ENCODE data around the gene FAM216A. TPM values are rescaled to one million over a fixed set of nuclear protein-coding genes. Genes with fewer than 3 reads are reported as not detected.
"Not testable (repeated sequence)": the region's sequence is repeated elsewhere in the genome, so short reads cannot be mapped to it uniquely, and the experiment has no call there.

Gene FAM216A
- total RNA-seq, 1 experiment from 2014 or later: 32.5 TPM

DNA sequence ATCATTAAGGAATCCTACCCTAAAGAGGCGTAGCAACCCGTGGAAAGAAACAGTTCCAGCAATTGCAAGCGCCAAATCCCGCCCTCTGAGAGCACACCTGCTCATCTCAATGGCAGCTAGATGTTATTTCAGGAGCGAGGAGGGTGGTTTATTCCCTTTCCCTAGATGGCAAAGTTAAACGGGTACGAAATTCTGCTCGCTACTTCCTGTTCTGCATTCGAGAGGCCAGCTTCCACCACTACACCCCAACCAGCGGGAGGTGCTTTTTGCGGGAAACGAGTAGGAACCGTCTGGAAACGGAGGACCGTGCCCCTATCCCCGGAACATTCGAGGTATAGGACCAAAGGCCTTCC, 32.7 kb downstream of the FAM216A start:
- peak; percentile 67 for DNase-seq (ENCODE audit: low read depth)

DNA sequence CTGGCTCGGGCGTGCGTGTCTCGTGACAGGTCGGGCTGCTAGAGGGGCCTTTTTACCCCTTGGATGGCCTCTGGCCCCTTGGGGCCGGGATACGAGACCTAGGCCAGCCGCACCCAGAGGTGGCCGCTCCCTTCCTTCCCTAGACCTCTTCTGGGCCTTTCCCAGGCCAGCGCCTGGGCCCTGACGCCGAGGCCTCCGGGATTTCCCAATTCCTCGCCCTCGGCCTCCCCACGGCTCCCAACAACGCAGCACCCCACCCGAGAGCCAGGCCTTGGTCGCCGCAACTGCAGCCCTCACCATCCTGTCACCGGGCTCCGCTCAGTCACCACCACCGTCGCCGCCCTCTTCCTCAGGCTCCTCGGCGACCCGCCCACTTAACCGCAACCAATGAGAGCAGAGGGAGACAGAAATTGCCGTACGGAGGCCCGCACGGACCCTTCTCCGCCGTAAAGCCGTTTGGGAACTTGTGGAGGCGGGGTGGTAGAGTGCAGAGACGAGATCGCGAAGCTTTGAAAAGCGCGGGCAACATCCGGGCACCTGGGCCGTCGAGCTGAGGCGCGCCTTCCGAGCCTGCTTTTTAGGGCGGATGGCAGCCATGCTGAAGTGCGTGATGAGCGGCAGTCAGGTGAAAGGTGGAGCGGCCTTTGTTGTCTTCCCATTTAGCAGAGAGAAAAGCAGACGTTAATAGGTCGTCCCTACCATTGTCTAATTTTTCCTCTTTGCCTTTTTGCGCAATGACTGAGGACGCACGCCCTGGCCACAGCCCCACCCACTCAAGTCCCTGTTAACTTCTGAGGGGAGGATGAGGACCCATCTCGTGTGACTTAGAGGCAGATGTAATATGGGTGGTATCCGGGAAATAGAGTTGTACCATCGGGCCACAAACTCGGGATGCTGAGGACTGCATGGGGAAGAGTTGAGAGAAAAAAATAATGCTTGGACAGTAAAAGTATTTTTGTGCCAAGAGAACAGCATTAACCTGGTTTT, 33.4 kb downstream of the FAM216A start, which contains the start of the genes RAD9B and VPS29:
RAD9B (plus strand) TSS at position 580 of the 987 bp plus-strand sequence; CDS start at position 587, 7 bp downstream.
VPS29 (minus strand) TSS at position 360 of the 987 bp plus-strand sequence; CDS start at position 300, 60 bp downstream.
- peak; percentile 98 for DNase-seq (ENCODE audit: low read depth)

DNA sequence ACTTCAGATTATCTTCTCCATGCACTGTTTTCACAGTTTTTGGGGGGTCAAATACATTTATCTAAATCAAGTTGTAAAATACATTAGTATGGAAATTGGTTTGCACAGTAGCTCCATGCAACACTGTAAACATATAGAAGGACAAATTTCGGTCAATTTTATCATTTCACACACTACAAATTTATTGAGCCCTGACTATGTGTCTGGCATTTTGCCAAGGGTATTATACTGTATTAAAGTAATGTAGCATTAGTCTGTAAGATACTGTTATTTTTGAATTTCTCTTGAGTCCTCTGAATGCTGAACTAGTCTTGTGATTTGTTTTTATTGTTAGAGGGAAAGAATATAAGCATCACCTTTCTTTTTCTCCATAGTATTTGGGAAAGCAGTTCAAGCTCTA, 34.8 kb downstream of the FAM216A start:
- no peak for DNase-seq (ENCODE audit: low read depth)

DNA sequence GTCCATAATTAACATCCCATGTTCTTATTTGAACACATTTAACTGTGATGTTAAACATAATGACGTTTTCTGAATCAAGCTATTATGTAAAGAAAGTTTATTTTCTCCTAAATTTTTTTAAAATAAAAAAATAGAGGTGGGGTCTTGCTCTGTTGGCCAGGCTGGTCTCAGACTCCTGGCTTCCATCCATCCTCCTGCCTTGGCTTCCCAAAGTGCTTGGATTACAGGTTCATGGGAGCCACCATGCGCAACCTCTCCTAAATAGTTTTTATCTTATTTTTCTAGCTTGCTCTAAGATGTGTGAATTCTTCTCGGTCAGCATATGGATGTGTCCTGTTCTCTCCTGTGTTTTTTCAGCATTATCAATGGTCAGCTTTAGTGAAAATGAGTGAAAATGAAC, 36.7 kb downstream of the FAM216A start:
- no peak for DNase-seq (ENCODE audit: low read depth)

DNA sequence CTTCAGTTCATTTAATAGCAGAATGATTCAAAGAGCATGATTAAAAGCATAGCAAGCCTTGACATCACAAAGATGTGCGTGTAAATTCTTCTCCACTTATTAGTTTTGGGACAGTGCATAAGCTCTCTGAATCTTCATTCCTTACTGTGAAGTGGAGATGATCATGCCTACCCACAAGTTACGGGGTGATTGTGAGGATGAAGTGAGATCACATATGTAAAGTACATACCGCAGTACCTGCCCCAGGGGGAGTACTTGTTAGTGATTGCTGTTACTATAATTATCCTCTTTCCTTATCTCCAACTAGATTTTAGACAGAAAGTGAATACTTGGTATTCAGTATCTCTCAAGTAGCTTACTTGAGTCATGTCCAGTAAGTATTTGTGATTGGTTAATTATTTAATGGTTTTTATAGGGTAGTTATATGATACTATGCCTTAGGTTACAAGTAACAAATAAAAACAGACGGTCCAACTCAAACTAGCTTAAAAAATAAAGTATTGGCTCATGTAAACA, 39.5 kb downstream of the FAM216A start:
- DNase-seq (ENCODE audit: low read depth): no peak

DNA sequence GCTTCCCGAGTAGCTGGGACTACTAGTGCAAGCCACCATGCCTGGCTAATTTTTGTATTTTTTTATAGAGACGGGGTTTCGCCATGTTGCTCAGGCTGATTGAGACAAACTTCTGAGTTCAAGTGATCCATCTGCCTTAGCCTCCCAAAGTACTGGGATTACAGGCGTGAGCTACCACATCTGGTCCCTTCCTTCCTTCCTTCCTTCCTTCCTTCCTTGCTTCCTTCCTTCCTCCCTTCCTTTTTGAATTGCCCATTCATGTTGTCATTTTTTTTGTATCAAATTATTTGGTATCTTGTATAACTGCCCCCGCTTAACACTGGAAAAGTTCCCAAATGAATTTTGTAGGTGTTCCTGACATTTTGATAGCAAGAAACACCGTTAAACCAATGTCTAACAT, 45.2 kb downstream of the FAM216A start:
- no peak for DNase-seq (ENCODE audit: low read depth)

DNA sequence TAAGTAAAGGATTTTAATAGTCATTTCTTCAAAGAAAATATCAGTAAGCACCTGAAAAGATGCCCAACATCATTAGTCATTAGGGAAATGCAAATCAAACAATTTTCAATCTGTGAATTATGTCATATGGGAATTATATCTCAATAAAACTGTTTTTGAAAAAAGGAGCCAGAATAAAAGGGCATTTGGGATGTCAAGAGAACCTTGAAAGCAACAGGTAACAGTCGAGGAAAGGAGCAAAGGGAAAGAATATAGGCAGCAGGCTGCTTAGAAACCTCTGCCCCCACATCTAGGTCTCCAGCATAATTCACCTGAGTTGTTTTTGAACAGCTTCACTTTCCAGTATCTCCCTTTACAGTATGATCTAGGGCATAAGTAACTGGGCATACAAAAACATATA, 45.7 kb downstream of the FAM216A start:
- no peak for DNase-seq (ENCODE audit: low read depth)

DNA sequence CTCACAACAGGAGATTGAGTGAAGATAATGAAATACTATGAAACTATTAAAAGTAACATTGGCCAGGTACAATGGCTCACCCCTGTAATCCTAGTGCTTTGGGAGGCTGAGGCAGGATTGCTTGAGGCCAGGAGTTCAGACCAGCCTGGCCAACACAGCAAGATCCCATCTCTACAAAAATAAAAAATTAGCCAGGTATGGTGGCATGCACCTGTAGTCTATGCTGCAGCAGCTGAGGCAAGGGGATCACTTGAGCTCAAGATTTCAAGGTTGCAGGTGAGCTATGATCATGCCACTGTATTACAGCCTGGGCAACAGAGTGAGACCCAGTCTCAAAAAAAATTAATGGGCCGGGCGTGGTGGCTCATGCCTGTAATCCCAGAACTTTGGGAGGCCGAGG, 48.4 kb downstream of the FAM216A start:
- DNase-seq (ENCODE audit: low read depth): no peak

DNA sequence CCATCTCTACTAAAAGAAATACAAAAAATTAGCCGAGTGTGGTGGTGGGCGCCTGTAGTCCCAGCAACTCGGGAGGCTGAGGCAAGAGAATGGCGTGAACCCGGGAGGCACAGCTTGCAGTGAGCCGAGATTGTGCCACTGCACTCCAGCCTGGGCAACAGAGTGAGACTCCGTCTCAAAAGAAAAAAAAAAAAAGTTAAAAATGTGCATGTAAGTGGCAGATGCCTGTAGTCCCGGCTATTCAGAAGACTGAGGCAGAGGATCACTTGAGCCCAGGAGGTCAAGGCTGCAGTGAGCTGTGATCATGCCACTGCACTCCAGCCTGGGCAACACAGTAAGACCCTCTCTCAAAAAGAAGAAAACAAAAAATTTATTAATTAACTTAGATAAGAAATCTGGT, 49.4 kb downstream of the FAM216A start:
- DNase-seq (ENCODE audit: low read depth): not testable (repeated sequence)

DNA sequence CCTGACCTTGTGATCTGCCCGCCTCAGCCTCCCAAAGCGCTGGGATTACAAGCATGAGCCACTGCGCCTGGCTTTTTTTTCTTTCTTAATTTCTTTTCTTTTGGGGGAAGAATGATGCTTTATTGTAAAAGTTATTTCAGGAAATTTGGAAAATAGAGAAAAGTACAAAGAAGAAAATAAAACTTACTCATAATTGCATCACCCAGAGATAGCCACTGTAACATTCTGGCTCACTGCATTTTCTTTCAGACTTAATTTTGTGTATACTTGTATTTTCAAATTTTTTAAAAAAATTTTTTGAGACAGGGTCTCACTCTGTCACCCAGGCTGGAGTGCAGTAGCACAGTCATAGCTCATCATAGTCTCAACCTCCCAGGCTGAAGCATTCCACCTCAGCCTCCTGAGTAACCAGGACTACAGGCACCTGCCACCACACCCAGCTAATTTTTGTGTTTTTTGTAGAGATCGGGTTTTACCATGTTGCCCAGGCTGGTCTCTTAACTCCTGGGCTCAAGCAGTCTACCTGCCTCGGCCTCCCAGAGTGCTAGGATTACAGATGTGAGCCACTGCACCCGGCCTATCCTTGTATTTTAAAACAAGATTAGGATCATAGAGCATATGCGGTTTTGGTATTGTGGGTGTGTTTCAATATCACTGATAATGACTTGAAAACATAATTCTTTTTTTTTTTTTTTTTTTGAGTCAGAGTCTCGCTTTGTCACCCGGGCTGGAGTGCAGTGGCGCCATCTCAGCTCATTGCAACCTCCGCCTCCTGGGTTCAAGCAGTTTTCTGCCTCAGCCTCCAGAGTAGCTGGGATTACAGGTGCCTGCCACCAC, 52.4 kb downstream of the FAM216A start:
- not testable (repeated sequence) for DNase-seq (ENCODE audit: low read depth)

DNA sequence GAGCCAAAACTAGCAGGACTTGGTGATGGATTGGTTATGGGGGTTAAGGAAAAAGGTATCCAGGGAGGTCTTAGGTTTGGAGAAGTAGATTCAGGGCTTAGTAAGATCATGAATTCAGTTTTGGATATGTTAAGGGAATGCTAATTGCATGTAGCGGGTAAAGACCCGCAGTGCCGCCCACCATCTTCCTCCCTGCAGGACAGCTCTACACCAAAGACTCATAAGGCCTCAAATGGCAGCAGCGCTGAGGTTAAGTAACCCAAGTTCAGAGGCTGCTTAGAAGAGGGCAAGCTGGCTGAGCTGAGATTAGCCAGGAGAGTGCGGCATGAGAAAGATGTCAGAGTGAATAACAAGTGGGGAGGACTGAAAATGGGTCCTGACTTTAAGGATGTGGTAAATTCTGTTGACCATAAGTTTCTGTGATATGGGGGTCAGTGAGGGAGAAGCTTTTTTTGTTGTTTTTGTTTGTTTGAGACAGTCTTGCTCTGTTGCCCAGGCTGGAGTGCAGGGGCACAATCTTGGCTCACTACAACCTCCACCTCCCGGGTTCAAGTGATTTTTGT, 59.7 kb downstream of the FAM216A start:
- DNase-seq (ENCODE audit: low read depth): no peak

DNA sequence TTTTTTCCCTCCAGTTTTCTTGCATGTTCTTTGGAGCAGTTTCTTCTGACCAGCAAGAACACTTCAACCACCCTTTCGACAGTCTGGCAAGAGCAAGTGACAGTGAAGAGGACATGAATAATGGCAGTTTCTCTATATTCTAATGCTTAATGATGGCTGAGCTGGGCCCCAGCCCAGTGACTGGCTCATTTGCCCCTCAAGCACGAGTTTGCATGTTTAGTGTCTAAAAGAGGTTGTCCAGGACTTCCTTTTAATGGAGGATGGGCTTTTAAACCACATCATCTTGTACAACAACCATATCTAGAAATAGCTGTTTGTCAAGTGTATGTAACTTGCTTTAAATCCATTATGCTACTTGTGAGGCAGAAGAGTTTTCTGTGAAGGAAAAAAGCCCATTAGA, 61.9 kb downstream of the FAM216A start:
- DNase-seq (ENCODE audit: low read depth): no peak

DNA sequence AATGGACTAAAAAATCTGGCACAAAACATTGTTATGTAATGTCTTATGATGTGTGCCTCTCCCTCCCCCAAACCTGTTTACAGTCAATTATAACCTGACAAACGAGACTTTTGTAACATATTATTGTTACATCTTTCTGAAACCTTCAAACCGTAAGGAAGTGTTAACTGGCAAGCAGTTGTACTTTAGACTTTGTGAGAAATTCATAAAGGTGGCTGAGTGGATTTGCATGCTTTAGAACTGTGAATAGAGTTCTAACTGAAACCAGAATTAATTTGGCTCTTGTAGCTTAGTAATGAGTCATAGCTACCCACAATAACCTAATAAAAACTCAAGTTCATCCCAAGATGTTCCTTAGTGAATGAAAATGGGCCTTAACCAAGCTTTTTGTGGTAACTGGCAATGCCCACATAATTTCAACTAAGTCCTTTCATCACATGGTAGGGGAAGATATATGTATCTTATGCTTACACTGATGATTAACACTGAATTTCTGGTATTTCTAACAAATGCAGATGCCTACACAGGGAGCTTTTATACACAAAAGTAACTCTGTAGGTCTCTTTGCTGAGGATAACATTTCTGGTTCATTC, 63.2 kb downstream of the FAM216A start:
- DNase-seq (ENCODE audit: low read depth): peak; percentile 38

DNA sequence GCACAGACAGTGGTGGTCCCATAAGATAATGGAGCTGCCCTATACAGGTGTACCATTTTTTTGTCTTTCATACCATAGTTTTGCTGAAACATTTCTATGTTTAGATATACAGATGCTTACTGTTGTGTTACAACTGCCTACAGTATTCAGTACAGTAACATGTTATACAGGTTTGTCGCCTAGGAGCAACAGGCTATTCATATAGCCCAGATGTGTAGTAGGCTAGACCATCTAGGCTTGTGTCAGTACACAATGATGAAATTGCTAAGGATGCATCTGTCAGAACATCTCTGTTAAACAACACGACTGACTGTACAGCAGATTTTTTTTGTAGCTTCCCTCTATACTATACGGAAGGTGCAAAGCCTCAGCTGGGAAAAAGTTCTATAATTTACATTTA, 64.0 kb downstream of the FAM216A start:
- no peak for DNase-seq (ENCODE audit: low read depth)

DNA sequence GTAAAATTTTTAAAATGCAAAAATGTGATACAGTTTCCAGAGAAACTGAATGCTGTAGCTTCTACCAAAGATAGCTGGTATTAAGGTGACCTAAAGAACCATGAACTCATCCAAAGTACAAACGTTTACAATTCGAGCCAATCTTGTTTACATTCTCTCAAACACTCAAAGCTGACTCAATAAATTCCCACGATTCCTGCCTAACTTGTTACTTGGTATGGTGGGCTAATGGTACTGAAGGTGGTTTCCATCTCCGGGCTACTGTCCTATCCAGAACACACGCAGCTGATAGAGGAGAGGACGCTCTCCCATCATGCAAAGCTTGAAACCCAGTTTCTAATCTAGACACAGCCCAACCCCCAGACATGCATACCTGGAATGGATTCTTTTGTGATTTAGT, 65.0 kb downstream of the FAM216A start:
- peak; percentile 21 for DNase-seq (ENCODE audit: low read depth)

DNA sequence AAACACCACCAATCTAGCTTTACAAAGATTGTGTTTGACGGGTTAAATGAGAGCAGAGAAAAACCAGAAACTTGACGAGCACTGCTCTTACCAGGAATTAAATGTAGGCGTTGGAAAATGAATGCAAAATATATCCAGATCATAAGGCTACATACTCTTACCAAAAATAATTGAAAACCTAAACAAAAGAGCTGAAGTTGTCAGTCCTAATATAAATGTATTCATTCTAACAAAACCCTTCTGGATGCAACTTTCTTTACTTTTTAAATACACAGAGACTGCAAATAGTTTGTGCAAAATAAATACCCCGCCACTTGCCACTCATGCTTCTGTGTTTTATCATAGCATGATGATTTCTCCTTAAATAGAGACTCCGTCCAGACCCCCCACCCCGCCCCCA, 66.2 kb downstream of the FAM216A start:
- DNase-seq (ENCODE audit: low read depth): no peak

DNA sequence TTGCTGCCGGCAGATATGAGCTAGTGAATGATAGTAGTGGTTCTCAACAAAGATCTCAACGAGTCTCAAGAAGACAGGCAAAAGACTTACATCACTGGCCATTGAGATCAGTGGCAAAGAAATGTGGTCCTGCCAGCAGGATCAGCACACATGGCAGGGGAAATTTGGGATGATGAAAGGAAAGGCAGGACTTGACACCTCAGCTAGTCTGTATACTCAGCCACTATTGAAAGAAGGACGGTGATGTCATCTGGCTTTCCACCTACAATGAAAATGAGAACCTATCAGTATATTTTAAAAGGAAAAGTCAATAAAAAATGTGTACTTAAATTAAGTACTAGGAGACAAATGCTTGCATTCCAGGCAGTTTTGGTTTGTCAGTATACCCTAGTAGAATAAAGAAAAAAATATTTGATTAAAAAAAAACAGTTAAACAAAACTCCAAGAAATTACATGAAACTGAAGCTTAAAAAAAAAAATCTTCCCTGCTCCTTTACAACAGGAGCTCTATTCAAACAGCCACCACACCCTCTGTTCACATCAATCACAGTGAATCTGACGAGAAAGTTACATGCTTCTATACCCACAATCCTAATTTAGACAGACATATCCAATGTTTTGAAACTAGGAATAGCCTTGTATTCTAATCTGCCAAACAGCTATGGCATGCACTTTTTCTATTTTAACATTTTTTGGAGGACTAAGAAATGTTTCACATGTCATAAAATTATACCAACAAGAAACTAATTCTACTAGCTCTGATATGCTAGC, 68.4 kb downstream of the FAM216A start:
- DNase-seq (ENCODE audit: low read depth): no peak

DNA sequence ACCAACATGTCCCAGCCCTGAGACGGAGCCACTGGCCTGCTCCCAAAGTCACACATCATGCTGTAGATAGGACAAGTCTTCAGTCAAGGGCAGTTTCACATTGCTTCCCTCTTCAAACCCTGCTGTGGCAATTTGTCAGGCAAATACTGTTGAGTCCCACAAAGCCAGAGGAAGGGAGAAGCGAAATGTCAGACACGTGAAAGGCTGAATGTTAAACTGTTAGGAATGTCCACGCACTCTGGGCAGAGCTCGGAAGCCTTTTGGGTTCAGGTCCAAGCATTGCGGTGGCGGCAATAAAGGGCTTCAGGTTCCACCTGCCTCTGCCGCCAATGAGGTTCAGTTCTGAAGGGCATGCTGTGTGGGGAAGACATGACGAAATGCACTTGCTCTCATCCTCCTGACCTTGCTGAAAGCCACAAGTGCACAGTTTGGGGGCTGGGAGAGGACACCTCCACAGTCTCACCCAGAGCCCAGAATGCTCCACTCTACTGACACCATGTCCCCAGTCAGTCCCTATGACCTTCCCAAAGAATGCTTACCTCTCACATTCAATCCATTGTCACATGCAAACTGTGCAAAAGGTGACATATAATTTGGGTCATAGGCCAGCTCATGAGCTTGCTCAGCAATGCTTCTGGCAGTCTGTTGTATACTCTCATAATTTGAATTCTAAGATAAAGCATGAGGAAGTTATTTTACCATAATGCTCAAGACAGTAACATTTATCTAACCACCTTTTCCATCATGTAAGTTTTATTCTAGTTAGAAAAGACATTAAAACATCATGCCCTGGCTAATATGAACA, 69.2 kb downstream of the FAM216A start:
- DNase-seq (ENCODE audit: low read depth): no peak

DNA sequence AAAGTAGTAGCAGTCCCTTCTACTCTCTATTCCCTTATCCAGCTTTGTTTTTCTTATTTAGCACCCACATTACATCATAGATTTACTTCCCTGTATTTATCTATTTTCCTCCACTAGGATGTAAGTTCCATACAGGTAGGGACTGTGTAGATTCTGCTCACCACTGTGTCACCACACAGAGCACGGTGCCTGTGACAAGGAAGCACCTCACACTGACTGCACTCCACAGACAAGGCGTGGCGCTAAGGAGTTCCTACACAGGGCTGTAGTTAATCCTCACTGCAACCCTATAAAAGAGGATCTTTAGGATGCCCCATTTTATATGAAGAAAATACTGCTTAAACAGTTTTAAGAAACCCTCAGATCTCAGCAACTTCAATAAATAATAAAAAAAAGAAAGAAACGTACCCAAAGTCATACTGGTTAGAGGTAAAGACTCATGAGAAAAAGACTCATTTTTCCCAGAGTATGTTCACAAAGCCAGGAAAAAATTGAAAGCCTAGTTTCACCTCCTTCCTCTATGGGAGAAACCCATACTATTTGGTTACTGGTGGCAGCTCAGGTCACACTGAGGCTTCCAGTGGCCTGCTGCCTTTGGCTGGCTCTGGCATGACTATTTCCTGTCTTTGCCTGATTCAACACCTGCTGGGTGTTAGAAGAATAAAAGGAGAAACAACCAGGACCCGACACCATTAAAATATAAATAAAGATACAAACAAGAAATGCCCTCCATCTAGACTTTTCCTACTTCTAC, 70.4 kb downstream of the FAM216A start:
- no peak for DNase-seq (ENCODE audit: low read depth)
